Caco-2 (cell line): ENCODE results near the gene CLEC1B. TPM values are rescaled to one million over a fixed set of nuclear protein-coding genes. Genes with fewer than 3 reads are reported as not detected.

ENCODE experiments used
- BruUV-seq: library from RNA; stranded (reverse); fragments of 400-500 nt; replicated peaks from 2 replicates; lab custom pipeline; 2021; lab: Mats Ljungman, UMichigan
- CTCF ChIA-PET: fragments of 300-600 bp; sonication (Branson Sonifier 250); formaldehyde crosslinking; loops from one replicate; lab custom pipeline; 2022; ENCODE audit warnings: antibody characterized with exemption; lab: Charles Lee
- POLR2A ChIA-PET: fragments of 300-600 bp; sonication (Branson Sonifier 250); formaldehyde crosslinking; loops from one replicate; lab custom pipeline; 2022; ENCODE audit warnings: antibody characterized with exemption; lab: Charles Lee
- DNase-seq, 2 experiments: peaks; one replicate each; pipeline versions ENCODE4 v3.0.0 to v3.0.0-alpha.2; 2020 to 2022
- H3K27me3 ChIP-seq: replicated peaks from 2 replicates; pipeline ENCODE4 v1.6.0; 2011; ENCODE audit warnings: low read length; ENCODE audit not compliant: control insufficient read depth, insufficient read depth
- H3K36me3 ChIP-seq: 2 replicates; pipeline ENCODE4 v1.5.1; 2011; ENCODE audit warnings: low read length; ENCODE audit not compliant: control insufficient read depth, insufficient read depth
- H3K4me1 ChIP-seq: fragments of 250-450 bp; sonication (Bioruptor Pico); 2 replicates; pipeline ENCODE4 v1.5.1; 2020; ENCODE audit warnings: mild to moderate bottlenecking
- H3K4me3 ChIP-seq: 2 replicates; pipeline ENCODE4 v1.5.1; 2011; ENCODE audit warnings: low read depth, mild to moderate bottlenecking, control low read depth, low read length
- H3K9me3 ChIP-seq: fragments of 250-450 bp; sonication (Bioruptor Pico); 2 replicates; pipeline ENCODE4 v1.5.1; 2020; ENCODE audit warnings: mild to moderate bottlenecking, moderate library complexity
- H3K27ac Mint-ChIP-seq: one replicate; pipeline ENCODE4 v1.8.0; 2022; ENCODE audit warnings: mixed read lengths; ENCODE audit not compliant: unreplicated experiment
- H3K27me3 Mint-ChIP-seq: one replicate; pipeline ENCODE4 v1.8.0; 2022; ENCODE audit warnings: mixed read lengths; ENCODE audit not compliant: insufficient read depth, unreplicated experiment
- H3K36me3 Mint-ChIP-seq: one replicate; pipeline ENCODE4 v1.8.0; 2022; ENCODE audit warnings: mild to moderate bottlenecking, mixed read lengths; ENCODE audit not compliant: insufficient read depth, unreplicated experiment
- H3K4me1 Mint-ChIP-seq: one replicate; pipeline ENCODE4 v1.8.0; 2022; ENCODE audit warnings: low read depth, mixed read lengths; ENCODE audit not compliant: unreplicated experiment
- H3K4me3 Mint-ChIP-seq: one replicate; pipeline ENCODE4 v1.8.0; 2022; ENCODE audit warnings: mild to moderate bottlenecking, moderate library complexity, mixed read lengths; ENCODE audit not compliant: unreplicated experiment
- H3K9me3 Mint-ChIP-seq: one replicate; pipeline ENCODE4 v1.8.0; 2022; ENCODE audit warnings: mixed read lengths; ENCODE audit not compliant: unreplicated experiment
- intact Hi-C: fragments of 100-400 bp; cut with micrococcal nuclease; formaldehyde crosslinking; loops from one replicate; pipeline ENCODE4 v1.10.0; 2022; ENCODE audit not compliant: unreplicated experiment
- total RNA-seq: library from RNA; stranded (reverse); gene quantifications from 2 replicates; pipeline ENCODE4 v1.2.3, GENCODE V29; 2022
- TF ChIP-seq, protein P1 (sequence below), 2 experiments: fragments of 200-600 bp in 1 of 2; IDR thresholded peaks; 1 replicate in 1 of 2; 2 replicates in 1 of 2; pipeline versions ENCODE4 v1.5.1 to v1.8.0; 2011 to 2022; ENCODE audit warnings: antibody characterized with exemption in 1 of 2, control low read depth in 1 of 2, inconsistent platforms in 1 of 2, low read depth in 1 of 2, low read length in 1 of 2, mild to moderate bottlenecking in 1 of 2, moderate library complexity in 1 of 2; ENCODE audit not compliant: insufficient read depth in 1 of 2, severe bottlenecking in 1 of 2, unreplicated experiment in 1 of 2

Gene CLEC1B
- total RNA-seq, 1 experiment from 2014 or later: not detected

- H3K36me3 Mint-ChIP-seq: no peaks in the 10 kb centered on the region
- DNase-seq: no peak
- BruUV-seq: no TSS peak
- CTCF ChIA-PET: interaction anchor here (0.9 to 1.0 kb wide), 3 partner anchors 24 to 156 kb away, joined by 3 to 10 read pairs (median 5); no protein-coding TSS in a partner anchor
- H3K27me3 Mint-ChIP-seq: peaks cover 6% of the 10 kb centered on the region
- Histone ChIP-seq H3K9me3 (no peaks in the 10 kb centered on the region), H3K27me3 (no peaks in the 10 kb centered on the region), H3K36me3 (no peaks in the 10 kb centered on the region), H3K4me1 (no peaks in the 10 kb centered on the region), H3K4me3 (no peak overlapping the region)
- intact Hi-C loops: loop anchor here (1.0 to 2.0 kb wide), 2 partner anchors 106 to 157 kb away; no protein-coding TSS in a partner anchor
- no peak overlapping the region for H3K4me3 Mint-ChIP-seq
- H3K9me3 Mint-ChIP-seq: no peaks in the 10 kb centered on the region
- TF ChIP-seq, protein P1, sequence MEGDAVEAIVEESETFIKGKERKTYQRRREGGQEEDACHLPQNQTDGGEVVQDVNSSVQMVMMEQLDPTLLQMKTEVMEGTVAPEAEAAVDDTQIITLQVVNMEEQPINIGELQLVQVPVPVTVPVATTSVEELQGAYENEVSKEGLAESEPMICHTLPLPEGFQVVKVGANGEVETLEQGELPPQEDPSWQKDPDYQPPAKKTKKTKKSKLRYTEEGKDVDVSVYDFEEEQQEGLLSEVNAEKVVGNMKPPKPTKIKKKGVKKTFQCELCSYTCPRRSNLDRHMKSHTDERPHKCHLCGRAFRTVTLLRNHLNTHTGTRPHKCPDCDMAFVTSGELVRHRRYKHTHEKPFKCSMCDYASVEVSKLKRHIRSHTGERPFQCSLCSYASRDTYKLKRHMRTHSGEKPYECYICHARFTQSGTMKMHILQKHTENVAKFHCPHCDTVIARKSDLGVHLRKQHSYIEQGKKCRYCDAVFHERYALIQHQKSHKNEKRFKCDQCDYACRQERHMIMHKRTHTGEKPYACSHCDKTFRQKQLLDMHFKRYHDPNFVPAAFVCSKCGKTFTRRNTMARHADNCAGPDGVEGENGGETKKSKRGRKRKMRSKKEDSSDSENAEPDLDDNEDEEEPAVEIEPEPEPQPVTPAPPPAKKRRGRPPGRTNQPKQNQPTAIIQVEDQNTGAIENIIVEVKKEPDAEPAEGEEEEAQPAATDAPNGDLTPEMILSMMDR (IDR thresholded peaks at IDR 0.05; ENCODE audit: insufficient read depth in 1 of 2, low read depth in 1 of 2, low read length in 1 of 2, severe bottlenecking in 1 of 2, unreplicated experiment in 1 of 2): peak; percentile 33 to 69
- POLR2A ChIA-PET: no interaction called here
- H3K4me1 Mint-ChIP-seq: no peaks in the 10 kb centered on the region
- no peak overlapping the region for H3K27ac Mint-ChIP-seq
These were observed 35.0 kb upstream of the CLEC1B start for GRCh38 chr12:10033783-10034545.

DNA sequence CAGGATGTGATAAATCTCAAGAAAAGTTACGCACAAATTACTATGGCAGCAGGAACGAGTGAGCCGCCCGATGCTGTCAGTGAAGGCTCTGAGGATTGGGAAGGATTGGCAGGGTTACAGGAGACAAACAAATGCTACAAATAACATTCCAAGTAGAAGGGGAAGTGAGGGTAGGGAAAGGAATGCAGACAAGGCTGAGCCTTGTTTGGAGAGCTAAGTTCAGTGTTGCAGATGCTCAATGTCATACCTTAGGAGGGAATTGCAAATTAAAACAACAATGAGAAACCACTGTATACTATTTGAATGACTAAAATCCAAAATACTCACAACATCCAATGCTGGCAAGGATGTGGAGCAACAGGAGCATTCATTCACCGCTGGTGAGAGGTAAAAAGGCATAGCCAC is 32.9 kb upstream of the CLEC1B start:
- intact Hi-C loops: no loop called here
- Mint-ChIP-seq H3K4me1 (no peaks in the 10 kb centered on the region), H3K27me3 (peaks cover 6% of the 10 kb centered on the region), H3K36me3 (no peaks in the 10 kb centered on the region), H3K4me3 (no peak overlapping the region), H3K27ac (peak overlapping the region; percentile 3), H3K9me3 (no peaks in the 10 kb centered on the region)
- H3K4me3 ChIP-seq: no peak overlapping the region
- TF ChIP-seq, protein P1 (IDR thresholded peaks at IDR 0.05; ENCODE audit: insufficient read depth in 1 of 2, low read depth in 1 of 2, low read length in 1 of 2, severe bottlenecking in 1 of 2, unreplicated experiment in 1 of 2): no peak
- ChIA-PET POLR2A (no interaction called here), CTCF (no interaction called here)
- DNase-seq: no peak
- H3K27me3 ChIP-seq: no peaks in the 10 kb centered on the region
- H3K36me3 ChIP-seq: no peaks in the 10 kb centered on the region
- no peaks in the 10 kb centered on the region for H3K4me1 ChIP-seq
- no TSS peak for BruUV-seq
- no peaks in the 10 kb centered on the region for H3K9me3 ChIP-seq

DNA sequence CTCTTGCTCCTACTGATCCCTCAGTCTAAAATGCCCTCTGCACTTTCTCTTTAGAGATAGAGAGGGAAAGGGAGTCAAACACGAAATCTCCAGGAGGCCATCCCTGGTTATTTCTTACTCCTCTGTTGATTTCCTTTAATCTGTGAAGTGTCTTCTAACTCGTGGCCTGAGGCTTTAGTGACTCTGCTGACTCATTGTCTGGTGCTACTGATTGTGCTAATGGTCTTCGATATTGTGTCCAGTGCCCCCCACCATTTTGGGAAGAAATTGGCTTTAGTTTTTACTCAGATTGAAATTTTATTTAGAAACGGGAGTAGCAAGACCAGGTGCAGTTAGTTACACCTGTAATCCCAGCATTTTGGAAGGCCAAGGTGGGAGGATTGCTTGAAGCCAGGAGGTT is 32.4 kb upstream of the CLEC1B start:
- no peak overlapping the region for H3K4me3 Mint-ChIP-seq
- no peaks in the 10 kb centered on the region for H3K27me3 ChIP-seq
- intact Hi-C loops: no loop called here
- no peaks in the 10 kb centered on the region for H3K9me3 Mint-ChIP-seq
- H3K9me3 ChIP-seq: no peaks in the 10 kb centered on the region
- H3K4me3 ChIP-seq: no peak overlapping the region
- peak overlapping the region; percentile 3 for H3K27ac Mint-ChIP-seq
- POLR2A ChIA-PET: no interaction called here
- H3K4me1 ChIP-seq: no peaks in the 10 kb centered on the region
- peaks cover 6% of the 10 kb centered on the region for H3K27me3 Mint-ChIP-seq
- no peaks in the 10 kb centered on the region for H3K36me3 Mint-ChIP-seq
- no peak for DNase-seq
- CTCF ChIA-PET: no interaction called here
- H3K4me1 Mint-ChIP-seq: no peaks in the 10 kb centered on the region
- no peaks in the 10 kb centered on the region for H3K36me3 ChIP-seq
- no TSS peak for BruUV-seq
- TF ChIP-seq, protein P1 (IDR thresholded peaks at IDR 0.05; ENCODE audit: insufficient read depth in 1 of 2, low read depth in 1 of 2, low read length in 1 of 2, severe bottlenecking in 1 of 2, unreplicated experiment in 1 of 2): no peak
